Prostate gland (tissue), 2 donors: ENCODE data around the gene GATB. TPM values are rescaled to one million over a fixed set of nuclear protein-coding genes. Genes with fewer than 3 reads are reported as not detected.
"Not testable (repeated sequence)": the region's sequence is repeated elsewhere in the genome, so short reads cannot be mapped to it uniquely, and the experiment has no call there.

ENCODE experiments used
- DNase-seq: peaks from one replicate; pipeline ENCODE4 v3.0.0-alpha.2; 2019; ENCODE audit warnings: low spot score
- H3K27ac ChIP-seq, 2 donors: fragments of 200-600 bp; sonication (generic); 2 replicates each; pipeline ENCODE4 v1.5.1; 2017 to 2019
- H3K27me3 ChIP-seq: fragments of 200-600 bp; sonication (generic); replicated peaks from 2 replicates; pipeline ENCODE4 v1.5.1; 2019; ENCODE audit not compliant: insufficient read depth
- H3K36me3 ChIP-seq, 2 donors: fragments of 200-600 bp; sonication (generic); 1 replicate in 1 of 2; 2 replicates in 1 of 2; pipeline versions ENCODE4 v1.5.1 to v1.8.1; 2017 to 2019
- H3K4me1 ChIP-seq: fragments of 200-600 bp; sonication (generic); replicated peaks from 2 replicates; pipeline ENCODE4 v1.5.1; 2019
- H3K4me3 ChIP-seq, 2 donors: fragments of 200-600 bp; sonication (generic); 2 replicates each; pipeline ENCODE4 v1.5.1; 2017 to 2019
- H3K9me3 ChIP-seq: fragments of 200-600 bp; sonication (generic); 2 replicates; pipeline ENCODE4 v1.5.1; 2017
- CTCF ChIP-seq, 4 experiments: fragments of 200-600 bp in 2 of 4; fragments of 450-650 bp in 2 of 4; sonication (generic) in 2 of 4; IDR thresholded peaks; 1 replicate in 3 of 4; 2 replicates in 1 of 4; pipeline ENCODE4 v1.5.1; 2016 to 2019; ENCODE audit warnings: antibody characterized with exemption in 4 of 4, mild to moderate bottlenecking in 2 of 4, moderate library complexity in 2 of 4
- POLR2A ChIP-seq: fragments of 450-650 bp; IDR thresholded peaks from one replicate; pipeline ENCODE4 v1.6.1; 2016; ENCODE audit warnings: antibody characterized with exemption, mild to moderate bottlenecking
- POLR2AphosphoS5 ChIP-seq: sonication (generic); formaldehyde crosslinking; IDR thresholded peaks from one replicate; pipeline ENCODE4 v1.6.1; 2017; ENCODE audit warnings: antibody characterized with exemption
- WGBS: methylation state at CpG from one replicate; pipeline ENCODE4 v1.1.5; 2018; 5-methylcytosine and 5-hydroxymethylcytosine counted together
- intact Hi-C: fragments of 100-400 bp; cut with DNase I; formaldehyde crosslinking; loops from one replicate; pipeline ENCODE4 v1.14.2; 2022
- total RNA-seq, 2 donors: library from RNA; depleted of rRNA; stranded (reverse); fragments of >200 nt; gene quantifications; one replicate each; pipeline ENCODE4 v1.1.0, GENCODE V29; 2016

Gene GATB
- total RNA-seq, 2 donors from 2014 or later = 15.8 to 38.7 TPM

DNA sequence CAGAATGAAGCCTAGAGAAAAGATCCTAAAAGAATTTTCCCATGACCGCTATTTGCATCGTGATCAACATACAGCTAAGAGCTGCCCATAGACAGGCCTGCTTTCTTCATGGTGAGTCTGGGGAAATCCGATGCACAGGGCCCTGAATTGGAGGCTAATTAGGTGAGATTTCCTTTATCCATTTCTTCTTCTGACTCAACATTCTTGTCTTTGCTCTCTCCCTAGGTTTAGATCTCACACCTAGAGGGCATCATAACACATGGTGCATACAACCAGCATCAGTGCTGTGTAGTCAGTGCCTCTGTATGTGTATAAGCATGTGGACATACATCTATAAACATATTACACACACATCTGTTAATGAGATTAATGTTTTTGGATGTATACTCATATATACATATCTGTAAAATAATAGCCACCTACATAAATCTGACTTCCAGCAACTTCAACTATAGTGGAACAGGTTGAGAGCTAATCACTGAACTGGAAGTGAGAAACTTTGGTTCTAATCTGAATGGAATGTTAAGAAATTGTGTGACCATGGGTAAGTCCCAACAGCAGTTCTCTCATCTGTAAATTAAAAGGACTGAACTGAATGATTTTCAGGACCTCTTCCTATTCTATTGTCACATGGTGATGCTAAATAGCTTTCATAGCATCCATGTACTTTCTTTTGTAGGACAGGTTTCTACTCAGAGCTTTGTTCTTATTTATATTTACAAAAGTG lies 17.5 kb downstream of the GATB start:
- Histone ChIP-seq H3K4me3 (no peak overlapping the region), H3K36me3 (no peaks in the 10 kb centered on the region), H3K27ac (no peak overlapping the region), H3K27me3 (no peaks in the 10 kb centered on the region), H3K4me1 (no peaks in the 10 kb centered on the region), H3K9me3 (no peaks in the 10 kb centered on the region)
- WGBS = 97% methylated on average over 3 of the region's 3 CpGs
- intact Hi-C loops = no loop called here
- no peak for DNase-seq
- TF ChIP-seq CTCF (IDR thresholded peaks at IDR 0.05) (no peak), POLR2A (no peak), POLR2AphosphoS5 (no peak)

GRCh38 chr4:151738720-151739517 lies 21.9 kb downstream of the GATB start:
- no peak for DNase-seq
- Histone ChIP-seq H3K9me3 (no peaks in the 10 kb centered on the region), H3K4me3 (no peak overlapping the region), H3K27me3 (no peaks in the 10 kb centered on the region), H3K27ac (no peak overlapping the region), H3K4me1 (no peaks in the 10 kb centered on the region), H3K36me3 (no peaks in the 10 kb centered on the region)
- TF ChIP-seq POLR2A = no peak
- no peak for TF ChIP-seq POLR2AphosphoS5
- WGBS = 85% methylated on average over 8 of the region's 8 CpGs
- intact Hi-C loops = no loop called here

DNA sequence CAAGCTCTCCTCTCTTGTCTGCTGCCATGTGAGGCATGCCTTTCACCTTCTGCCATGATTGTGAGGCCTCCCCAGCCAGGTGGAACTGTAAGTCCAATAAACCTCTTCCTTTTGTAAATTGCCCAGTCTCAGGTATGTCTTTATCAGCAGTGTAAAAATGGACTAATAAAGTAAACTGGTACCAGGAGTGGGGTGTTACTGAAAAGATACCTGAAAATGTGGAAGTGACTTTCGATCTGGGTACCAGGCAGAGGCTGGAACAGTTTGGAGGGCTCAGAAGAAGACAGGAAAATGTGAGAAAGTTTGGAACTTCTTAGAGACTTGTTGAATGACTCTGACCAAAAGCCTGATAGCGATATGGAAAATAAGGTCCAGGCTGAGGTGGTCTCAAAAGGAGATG lies 24.0 kb downstream of the GATB start:
- WGBS = 96% methylated on average over 2 of the region's 2 CpGs
- H3K4me3 ChIP-seq, intact Hi-C loops, H3K27ac ChIP-seq, H3K4me1 ChIP-seq, H3K27me3 ChIP-seq, H3K9me3 ChIP-seq, DNase-seq, H3K36me3 ChIP-seq: not testable (repeated sequence)

DNA sequence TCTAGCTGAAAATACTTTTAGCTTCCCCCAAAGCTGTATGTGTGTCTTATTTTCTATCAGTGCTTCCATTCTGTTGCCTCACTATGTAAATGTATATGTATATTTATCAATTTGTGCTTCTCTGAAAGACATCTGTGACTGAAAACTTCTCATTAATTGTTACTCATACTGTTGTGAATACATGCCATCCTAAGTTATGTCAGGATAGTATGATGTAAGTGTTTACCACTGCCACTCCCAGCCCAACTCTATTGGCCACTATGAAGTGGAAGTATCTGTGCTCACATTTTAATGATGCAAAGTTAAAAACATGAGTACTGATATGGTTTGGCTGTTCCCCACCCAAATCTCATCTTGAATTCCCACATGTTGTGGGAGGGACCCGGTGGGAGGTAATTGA lies 24.4 kb downstream of the GATB start:
- Histone ChIP-seq H3K4me3 (no peak overlapping the region), H3K9me3 (no peaks in the 10 kb centered on the region), H3K4me1 (no peaks in the 10 kb centered on the region), H3K27ac (no peak overlapping the region), H3K27me3 (no peaks in the 10 kb centered on the region), H3K36me3 (no peaks in the 10 kb centered on the region)
- TF ChIP-seq CTCF (IDR thresholded peaks at IDR 0.05) (no peak), POLR2AphosphoS5 (no peak), POLR2A (no peak)
- 100% methylated on average over 1 of the region's 1 CpG for WGBS
- intact Hi-C loops = no loop called here
- DNase-seq = no peak

DNA sequence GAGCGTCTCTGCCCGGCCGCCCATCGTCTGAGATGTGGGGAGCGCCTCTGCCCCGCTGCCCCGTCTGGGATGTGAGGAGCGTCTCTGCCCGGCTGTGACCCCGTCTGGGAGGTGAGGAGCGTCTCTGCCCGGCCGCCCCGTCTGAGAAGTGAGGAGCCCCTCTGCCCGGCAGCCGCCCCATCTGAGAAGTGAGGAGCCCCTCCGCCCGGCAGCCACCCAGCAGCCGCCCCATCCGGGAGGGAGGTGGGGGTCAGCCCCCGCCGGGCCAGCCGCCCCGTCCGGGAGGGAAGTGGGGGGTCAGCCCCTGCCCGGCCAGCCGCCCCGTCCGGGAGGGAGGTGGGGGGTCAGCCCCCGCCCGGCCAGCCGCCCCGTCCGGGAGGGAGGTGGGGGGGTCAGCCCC lies 29.1 kb downstream of the GATB start:
- H3K4me1 ChIP-seq, intact Hi-C loops, DNase-seq, H3K9me3 ChIP-seq, H3K36me3 ChIP-seq, H3K27ac ChIP-seq, H3K4me3 ChIP-seq, H3K27me3 ChIP-seq: not testable (repeated sequence)
- WGBS = 98% methylated on average over 8 of the region's 34 CpGs

DNA sequence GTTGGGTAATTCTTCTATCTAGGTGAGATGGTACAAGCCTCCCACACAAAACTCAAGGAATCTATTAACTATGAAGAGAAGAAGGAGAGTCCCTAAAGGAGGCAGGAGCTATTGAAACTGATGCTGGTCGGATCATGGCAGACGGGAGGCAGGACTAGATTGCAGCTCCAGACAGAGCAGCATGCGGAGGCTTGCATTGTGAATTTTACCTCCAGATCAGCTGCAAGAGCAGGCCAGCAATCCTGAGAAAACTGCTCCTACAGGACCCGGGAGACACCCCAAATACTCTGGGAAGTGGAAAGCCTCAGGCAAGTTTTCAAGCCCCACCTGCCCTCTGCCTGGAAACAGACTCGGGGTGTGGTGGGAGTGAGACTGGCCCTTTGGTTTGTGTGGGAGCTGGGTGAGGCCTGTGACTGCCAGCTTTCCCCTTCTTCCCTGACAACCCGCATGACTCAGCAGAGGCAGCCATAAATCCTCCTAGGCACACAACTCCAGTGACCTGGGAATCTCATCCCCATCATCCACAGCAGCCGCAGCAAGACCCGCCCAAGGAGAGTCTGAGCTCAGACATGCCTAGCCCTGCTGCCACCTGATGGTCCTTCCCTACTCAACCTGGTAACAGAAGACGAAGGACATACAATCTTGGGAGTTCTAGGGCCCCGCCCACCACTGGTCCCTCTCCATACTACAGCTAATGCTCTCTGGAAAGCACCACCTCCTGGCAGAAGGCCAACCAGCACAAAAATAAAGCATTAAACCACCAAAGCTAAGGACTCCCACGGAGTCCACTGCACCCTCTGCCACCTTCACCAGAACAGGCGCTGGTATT lies 30.9 kb downstream of the GATB start:
- Histone ChIP-seq H3K4me1 (no peaks in the 10 kb centered on the region), H3K27ac (no peak overlapping the region), H3K9me3 (no peaks in the 10 kb centered on the region), H3K4me3 (no peak overlapping the region), H3K27me3 (no peaks in the 10 kb centered on the region), H3K36me3 (no peaks in the 10 kb centered on the region)
- DNase-seq = no peak
- TF ChIP-seq POLR2A (no peak), POLR2AphosphoS5 (no peak), CTCF (IDR thresholded peaks at IDR 0.05) (no peak)
- intact Hi-C loops = no loop called here
- WGBS = 66% methylated on average over 12 of the region's 12 CpGs
